Measurements from ENCODE around the gene TUBE1. TPM values are rescaled to one million over a fixed set of nuclear protein-coding genes. Genes with fewer than 3 reads are reported as not detected.

TUBE1 gene
- total and polyA plus RNA-seq, 2 experiments from 2014 or later = 26.3 to 27.7 TPM

- no peaks in the 10 kb centered on the region for H3K9me3 Mint-ChIP-seq
- Histone ChIP-seq H3F3A (replicated peaks; ENCODE audit: low read depth) (no peaks in the 10 kb centered on the region), H4K20me1 (replicated peaks; ENCODE audit: insufficient read depth) (no peaks in the 10 kb centered on the region), H3K9me2 (ENCODE audit: insufficient read depth) (peaks cover 3% of the 10 kb centered on the region; the same call in 1 of the 2 replicates), H3K79me2 (replicated peaks; ENCODE audit: insufficient read depth) (no peaks in the 10 kb centered on the region), H2AFZ (no peak overlapping the region), H3K4me2 (no peak overlapping the region), H3K36me3 (ENCODE audit: insufficient read depth) (no peaks in the 10 kb centered on the region), H3K4me3 (no peak overlapping the region), H3K27ac (ENCODE audit: low read depth) (no peak overlapping the region), H3K4me1 (ENCODE audit: insufficient read depth) (0 out of 2 replicates have a peak, but pooled peaks cover 3% of the 10 kb centered on the region), H3K27me3 (ENCODE audit: insufficient read depth) (no peaks in the 10 kb centered on the region)
- peaks cover 3% of the 10 kb centered on the region for H3K27me3 Mint-ChIP-seq (ENCODE audit: insufficient read depth, low read depth, poor library complexity)
- TF ChIP-seq NANOG (IDR thresholded peaks at IDR 0.05; ENCODE audit: borderline replicate concordance) = no peak
- TF ChIP-seq EZH2 (IDR thresholded peaks at IDR 0.05; ENCODE audit: low read depth, unreplicated experiment) = no peak
- no peak for TF ChIP-seq ZNF331 (CRISPR knock-in tag; IDR thresholded peaks at IDR 0.05; ENCODE audit: low read depth)
- no peak overlapping the region for H3K4me3 Mint-ChIP-seq
- H3K27ac Mint-ChIP-seq = no peak overlapping the region
- H3K36me3 Mint-ChIP-seq (ENCODE audit: low read depth) = no peaks in the 10 kb centered on the region
- peaks cover 24% of the 10 kb centered on the region for H3K4me1 Mint-ChIP-seq
- ATAC-seq (no peak), DNase-seq (ENCODE audit: low spot score) (no peak)
Measured at GRCh38 chr6:112038756-112039430, 48.4 kb downstream of the TUBE1 start.

DNA sequence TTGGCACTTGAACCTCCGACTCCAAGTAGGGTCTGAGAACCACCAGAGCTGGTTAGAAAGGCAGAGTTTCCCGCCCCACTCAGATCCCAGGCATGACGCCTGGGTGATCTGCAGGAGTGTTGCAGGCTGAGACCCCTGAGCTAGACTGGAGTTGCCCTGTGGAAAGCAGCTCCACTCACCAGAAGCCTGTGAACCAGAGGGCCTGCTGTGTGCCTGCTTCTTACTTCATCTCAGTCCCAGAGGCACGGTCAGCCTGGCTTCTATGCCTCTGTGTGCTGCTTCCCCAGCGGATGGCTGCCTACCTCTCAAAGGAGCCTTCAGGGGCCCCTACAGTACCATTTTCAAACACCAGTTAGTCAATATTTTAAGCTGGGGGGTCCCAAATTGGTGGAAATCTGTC is 49.0 kb downstream of the TUBE1 start:
- TF ChIP-seq REST (IDR thresholded peaks at IDR 0.05; ENCODE audit: unreplicated experiment) (no peak), CTCF (conservative IDR thresholded peaks at IDR 0.05; ENCODE audit: low read depth in 2 of 2) (no peak), EZH2phosphoT487 (IDR thresholded peaks at IDR 0.05; ENCODE audit: unreplicated experiment) (no peak), ZNF114 (CRISPR knock-in tag; IDR thresholded peaks at IDR 0.05) (no peak), EZH2 (IDR thresholded peaks at IDR 0.05; ENCODE audit: low read depth, unreplicated experiment) (no peak), CREB1 (CRISPR knock-in tag; IDR thresholded peaks at IDR 0.05; ENCODE audit: low read depth) (no peak), JUNB (IDR thresholded peaks at IDR 0.05; ENCODE audit: unreplicated experiment) (no peak)
- Mint-ChIP-seq H3K27me3 (ENCODE audit: insufficient read depth, low read depth, poor library complexity) (peaks cover 3% of the 10 kb centered on the region), H3K4me1 (peaks cover 28% of the 10 kb centered on the region), H3K36me3 (ENCODE audit: low read depth) (no peaks in the 10 kb centered on the region), H3K27ac (no peak overlapping the region), H3K9me3 (no peaks in the 10 kb centered on the region), H3K4me3 (no peak overlapping the region)
- ATAC-seq (peak; percentile 12; the same call in 1 of the 3 replicates), DNase-seq (ENCODE audit: low spot score) (no peak)
- Histone ChIP-seq H3K79me2 (replicated peaks; ENCODE audit: insufficient read depth) (no peaks in the 10 kb centered on the region), H4K20me1 (replicated peaks; ENCODE audit: insufficient read depth) (no peaks in the 10 kb centered on the region), H3K27me3 (ENCODE audit: insufficient read depth) (no peaks in the 10 kb centered on the region), H3K27ac (ENCODE audit: low read depth) (no peak overlapping the region), H3F3A (replicated peaks; ENCODE audit: low read depth) (no peaks in the 10 kb centered on the region), H3K4me3 (no peak overlapping the region), H2AFZ (peak overlapping the region; percentile 56; the same call in 1 of the 2 replicates), H3K4me1 (ENCODE audit: insufficient read depth) (peaks cover 6% of the 10 kb centered on the region; the same call in 1 of the 2 replicates), H3K36me3 (ENCODE audit: insufficient read depth) (no peaks in the 10 kb centered on the region), H3K4me2 (no peak overlapping the region), H3K9me2 (ENCODE audit: insufficient read depth) (peaks cover 3% of the 10 kb centered on the region; the same call in 1 of the 2 replicates)
